Motor neuron (in vitro differentiated cells): Measurements from ENCODE around the gene NOL3. TPM values are rescaled to one million over a fixed set of nuclear protein-coding genes. Genes with fewer than 3 reads are reported as not detected.

Source experiments
- ATAC-seq, 8 experiments: fragments of 200-7000 bp; cut with Tn5 transposase; replicated peaks in 6 of 8; 2 replicates each; pipeline ENCODE4 v1.8.0; 2021; ENCODE audit warnings: mild to moderate bottlenecking in 8 of 8, moderate library complexity in 8 of 8
- H3K27ac ChIP-seq, 2 donors: fragments of 250-450 bp; sonication (Bioruptor Pico); 2 replicates each; pipeline ENCODE4 v1.9.0; 2021; ENCODE audit warnings: antibody characterized with exemption in 2 of 2, mild to moderate bottlenecking in 2 of 2, moderate library complexity in 1 of 2
- H3K4me1 ChIP-seq, 2 donors: fragments of 250-450 bp; sonication (Bioruptor Pico); replicated peaks in 1 of 2; 2 replicates each; pipeline ENCODE4 v1.6.1; 2021; ENCODE audit warnings: antibody characterized with exemption in 2 of 2, mild to moderate bottlenecking in 2 of 2, moderate library complexity in 1 of 2
- H3K4me3 ChIP-seq, 5 donors: fragments of 250-450 bp; sonication (Bioruptor Pico); 2 replicates each; pipeline ENCODE4 v1.9.0; 2021; ENCODE audit warnings: antibody characterized with exemption in 5 of 5, mild to moderate bottlenecking in 5 of 5, moderate library complexity in 4 of 5
- WGBS, 10 experiments: fragments of 450-650 bp; shearing (Covaris generic); methylation state at CpG; one replicate each; pipeline ENCODE4 v1.0.0; 2022; 5-methylcytosine and 5-hydroxymethylcytosine counted together
- in situ Hi-C, 9 experiments: fragments of 400-800 bp; cut with MboI; loops; one replicate each; pipeline ENCODE4 v1.15.0; 2021; ENCODE audit warnings: low sequenced_read_pairs in 9 of 9, low pct_unique_long_range_greater_than_20kb in 2 of 9; ENCODE audit not compliant: unreplicated experiment in 9 of 9
- total RNA-seq, 8 experiments: library from RNA; unstranded; fragments of 300-600 nt; gene quantifications; 2 replicates each; pipeline versions ENCODE4 v1.2.3 to v1.2.4, GENCODE V29; 2022

The NOL3 gene
- total RNA-seq, 8 experiments from 2014 or later: 7.3 to 28.0 (median 15.3) TPM

GRCh38 chr16:67148221-67148620, 22.1 kb upstream of the NOL3 start:
- no peak for ATAC-seq
- 75 to 100% (median 100%) methylated on average over 1 to 2 of the region's 2 CpGs; no CpG with 5 or more reads in 3 of the 10 experiments for WGBS, 10 experiments
- Histone ChIP-seq H3K4me1 (peaks cover 4 to 5% of the 10 kb centered on the region in 2 donors), H3K4me3 (no peak overlapping the region), H3K27ac (no peak overlapping the region)
- in situ Hi-C loops: no loop called here

- peaks cover 4 to 5% of the 10 kb centered on the region in 2 donors for H3K4me1 ChIP-seq
- in situ Hi-C loops: no loop called here
- no peak for ATAC-seq
- no peak overlapping the region for H3K27ac ChIP-seq
- no peak overlapping the region for H3K4me3 ChIP-seq
- WGBS, 10 experiments: 40 to 100% (median 97%) methylated on average over 1 to 5 of the region's 11 CpGs; no CpG with 5 or more reads in 2 of the 10 experiments
These were observed 21.6 kb upstream of the NOL3 start for GRCh38 chr16:67148656-67149275.

- 73 to 100% (median 92%) methylated on average over 3 to 11 of the region's 77 CpGs; no CpG with 5 or more reads in 3 of the 10 experiments for WGBS, 10 experiments
- Histone ChIP-seq H3K4me3 (no peak overlapping the region), H3K4me1 (peaks cover 4 to 6% of the 10 kb centered on the region in 2 donors), H3K27ac (no peak overlapping the region)
- in situ Hi-C loops: loop anchor here (10.0 to 25.0 kb wide), 3 partner anchors 162 to 195 kb away; partner anchors contain the start of genes CES3 (in 7 of the 9) and CES4A (in 1 of the 9)
- ATAC-seq: no peak
These were observed 20.9 kb upstream of the NOL3 start for GRCh38 chr16:67149276-67150046.

GRCh38 chr16:67150047-67150832, 20.1 kb upstream of the NOL3 start:
- Histone ChIP-seq H3K4me3 (peak overlapping the region; percentile 14 to 43 (median 36)), H3K27ac (peak overlapping the region in 1 of 2 donors; percentile 40), H3K4me1 (peaks cover 4 to 9% of the 10 kb centered on the region in 2 donors)
- in situ Hi-C loops: loop anchor here (10.0 to 25.0 kb wide), 3 partner anchors 163 to 195 kb away; partner anchors contain the start of genes CES3 (in 7 of the 9) and CES4A (in 1 of the 9)
- ATAC-seq: peak; percentile 14 to 68 (median 60)
- WGBS, 10 experiments: 22% methylated on average over 9 of the region's 94 CpGs; no CpG with 5 or more reads in 9 of the 10 experiments

GRCh38 chr16:67150833-67151396, 19.4 kb upstream of the NOL3 start, which contains the start of gene B3GNT9:
B3GNT9 (minus strand) TSS chr16:67150998; CDS start chr16:67150485, 513 bp downstream.
- H3K27ac ChIP-seq: peak within 1 kb of the TSS in 1 of 2 donors; percentile 40
- in situ Hi-C loops: loop anchor here (10.0 to 25.0 kb wide), 3 partner anchors 164 to 196 kb away; partner anchors contain the start of genes CES3 (in 7 of the 9) and CES4A (in 1 of the 9)
- H3K4me1 ChIP-seq: peaks cover 4 to 9% of the 10 kb centered on the region in 2 donors
- 0% methylated on average over 2 to 5 of the region's 34 CpGs; no CpG with 5 or more reads in 8 of the 10 experiments for WGBS, 10 experiments
- H3K4me3 ChIP-seq: peak within 1 kb of the TSS; percentile 14 to 43 (median 36)
- ATAC-seq: peak; percentile 60 to 80 (median 70)

- H3K4me3 ChIP-seq: peak overlapping the region in 3 of 5 donors; percentile 36 to 43 (median 41)
- in situ Hi-C loops: loop anchor here (10.0 to 25.0 kb wide), 3 partner anchors 164 to 197 kb away; partner anchors contain the start of genes CES3 (in 7 of the 9) and CES4A (in 1 of the 9)
- no peak for ATAC-seq
- WGBS, 10 experiments: 26 to 100% (median 54%) methylated on average over 1 to 5 of the region's 8 CpGs; no CpG with 5 or more reads in 4 of the 10 experiments
- peak overlapping the region in 1 of 2 donors; percentile 11 for H3K27ac ChIP-seq
- peaks cover 4 to 9% of the 10 kb centered on the region in 2 donors for H3K4me1 ChIP-seq
These were observed 18.8 kb upstream of the NOL3 start for GRCh38 chr16:67151431-67152097.

- Histone ChIP-seq H3K4me3 (peak overlapping the region; percentile 20 to 37 (median 26)), H3K4me1 (peaks cover 4 to 15% of the 10 kb centered on the region in 2 donors), H3K27ac (no peak overlapping the region)
- in situ Hi-C loops: loop anchor here (10.0 to 25.0 kb wide), 3 partner anchors 167 to 200 kb away; partner anchors contain the start of genes CES3 (in 7 of the 9) and CES4A (in 1 of the 9)
- WGBS, 10 experiments: 6 to 25% methylated on average over 4 to 9 of the region's 61 CpGs; no CpG with 5 or more reads in 8 of the 10 experiments
- no peak for ATAC-seq
These were observed 15.6 kb upstream of the NOL3 start for GRCh38 chr16:67154578-67155294.

GRCh38 chr16:67155295-67156142, 14.8 kb upstream of the NOL3 start:
- WGBS, 10 experiments: 0 to 18% (median 8%) methylated on average over 3 to 14 of the region's 74 CpGs; no CpG with 5 or more reads in 6 of the 10 experiments
- peak overlapping the region; percentile 20 to 37 (median 26) for H3K4me3 ChIP-seq
- in situ Hi-C loops: loop anchor here (10.0 to 25.0 kb wide), 3 partner anchors 168 to 201 kb away; partner anchors contain the start of genes CES3 (in 7 of the 9) and CES4A (in 1 of the 9)
- no peak overlapping the region for H3K27ac ChIP-seq
- peak; percentile 23 to 82 (median 70) for ATAC-seq
- peaks cover 4 to 21% of the 10 kb centered on the region in 2 donors for H3K4me1 ChIP-seq

GRCh38 chr16:67156143-67156844, 14.0 kb upstream of the NOL3 start:
- no peak overlapping the region for H3K4me3 ChIP-seq
- in situ Hi-C loops: loop anchor here (10.0 to 25.0 kb wide), 3 partner anchors 169 to 201 kb away; partner anchors contain the start of genes CES3 (in 7 of the 9) and CES4A (in 1 of the 9)

More at GRCh38 chr16:67156143-67156844, 14.0 kb upstream of the NOL3 start:
- peaks cover 0 to 18% of the 10 kb centered on the region in 2 donors for H3K4me1 ChIP-seq
- no peak for ATAC-seq
- 67 to 83% methylated on average over 2 of the region's 15 CpGs; no CpG with 5 or more reads in 8 of the 10 experiments for WGBS, 10 experiments
- no peak overlapping the region for H3K27ac ChIP-seq
